OCI-M1 (cell line): Measurements from ENCODE around the gene SLC17A8.
"Not testable (repeated sequence)": the region's sequence is repeated elsewhere in the genome, so short reads cannot be mapped to it uniquely, and the experiment has no call there.

Experiments
- DNase-seq: peaks from one replicate; lab custom pipeline; 2025; lab: John Stamatoyannopoulos, UW

SLC17A8 gene

GRCh38 chr12:100356644-100357223 is at the start of gene SLC17A8:
SLC17A8 (plus strand) TSS chr12:100357074; CDS start chr12:100357392, 318 bp downstream.
- DNase-seq, result no peak

GRCh38 chr12:100308138-100308537 is 48.7 kb upstream of the SLC17A8 start:
- not testable (repeated sequence) for DNase-seq

GRCh38 chr12:100311317-100311716 is 45.6 kb upstream of the SLC17A8 start:
- no peak for DNase-seq

- DNase-seq, result no peak
Observed at GRCh38 chr12:100317371-100317770, 39.5 kb upstream of the SLC17A8 start.

GRCh38 chr12:100324498-100324897 is 32.4 kb upstream of the SLC17A8 start:
- DNase-seq, result no peak

GRCh38 chr12:100326208-100326607 is 30.7 kb upstream of the SLC17A8 start:
- DNase-seq, result no peak

- no peak for DNase-seq
Observed at GRCh38 chr12:100329800-100330199, 27.1 kb upstream of the SLC17A8 start.

GRCh38 chr12:100331871-100332270 is 25.0 kb upstream of the SLC17A8 start:
- no peak for DNase-seq

GRCh38 chr12:100332852-100333251 is 24.0 kb upstream of the SLC17A8 start:
- no peak for DNase-seq

GRCh38 chr12:100337299-100337698 is 19.6 kb upstream of the SLC17A8 start:
- no peak for DNase-seq

- no peak for DNase-seq
Observed at GRCh38 chr12:100337727-100338126, 19.1 kb upstream of the SLC17A8 start.

GRCh38 chr12:100339071-100339470 is 17.8 kb upstream of the SLC17A8 start:
- no peak for DNase-seq

GRCh38 chr12:100342897-100343296 is 14.0 kb upstream of the SLC17A8 start:
- DNase-seq, result not testable (repeated sequence)

- not testable (repeated sequence) for DNase-seq
Observed at GRCh38 chr12:100344351-100344750, 12.5 kb upstream of the SLC17A8 start.

- DNase-seq, result no peak
Observed at GRCh38 chr12:100345020-100345767, 11.7 kb upstream of the SLC17A8 start.

- DNase-seq, result peak; percentile 21
Observed at GRCh38 chr12:100346660-100347059, 10.2 kb upstream of the SLC17A8 start.

GRCh38 chr12:100348657-100349454 is 8.0 kb upstream of the SLC17A8 start:
- DNase-seq, result peak; percentile 55

GRCh38 chr12:100359248-100359647 is 2.4 kb downstream of the SLC17A8 start:
- no peak for DNase-seq

GRCh38 chr12:100359822-100360221 is 2.9 kb downstream of the SLC17A8 start:
- DNase-seq, result no peak

GRCh38 chr12:100360450-100360849 is 3.6 kb downstream of the SLC17A8 start:
- DNase-seq, result no peak

GRCh38 chr12:100364324-100364723 is 7.5 kb downstream of the SLC17A8 start:
- DNase-seq, result no peak

GRCh38 chr12:100365411-100365810 is 8.5 kb downstream of the SLC17A8 start:
- no peak for DNase-seq

- no peak for DNase-seq
Observed at GRCh38 chr12:100368066-100368465, 11.2 kb downstream of the SLC17A8 start.
